ENCODE results near the gene AQP2. TPM values are rescaled to one million over a fixed set of nuclear protein-coding genes. Genes with fewer than 3 reads are reported as not detected.

The AQP2 gene
- total RNA-seq, 1 donor from 2014 or later, result not detected

DNA sequence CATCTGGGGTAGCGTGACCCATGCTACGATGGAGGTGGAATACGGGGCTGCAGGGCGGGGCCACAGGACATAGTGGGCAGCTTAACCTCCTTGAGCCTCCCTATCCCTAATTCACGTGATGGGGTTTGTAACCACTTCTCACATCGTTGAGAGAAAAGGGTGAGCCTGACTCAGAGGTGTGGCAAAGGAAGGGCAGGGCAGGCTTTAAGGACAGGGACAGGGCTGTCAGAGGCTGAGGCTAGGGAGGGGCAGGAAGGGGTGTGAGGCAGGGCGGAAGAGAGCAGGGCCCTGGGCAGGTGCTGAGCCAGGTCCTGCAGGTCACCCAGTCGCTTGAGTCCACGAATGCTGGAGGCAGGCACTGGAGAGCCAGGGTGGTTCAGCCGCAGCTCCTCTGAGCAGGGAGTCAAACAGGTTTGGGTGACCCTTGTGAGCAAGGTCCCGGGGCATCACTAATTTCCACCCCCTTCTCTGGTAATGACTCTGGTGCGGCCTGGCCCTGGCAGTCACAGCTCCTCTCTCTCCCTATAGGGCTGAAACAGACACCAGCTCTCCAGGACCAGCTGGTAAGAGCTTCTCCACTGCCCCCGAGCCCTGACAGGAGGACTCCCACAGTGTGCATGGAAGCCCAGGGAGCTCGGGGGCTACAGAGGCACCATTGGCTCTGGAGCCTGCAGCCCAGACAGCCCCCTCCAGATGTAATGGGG, 7.5 kb upstream of the AQP2 start:
- TF ChIP-seq CTCF (IDR thresholded peaks at IDR 0.05), result no peak
- ChIA-PET POLR2A (no interaction called here), CTCF (interaction anchor here (1.0 to 2.5 kb wide), 3 partner anchors 24 to 128 kb away, joined by 3 to 9 read pairs (median 4); no protein-coding TSS in a partner anchor)
- Mint-ChIP-seq H3K27me3 (peaks cover 4% of the 10 kb centered on the region), H3K9me3 (no peaks in the 10 kb centered on the region), H3K27ac (no peak overlapping the region), H3K4me3 (no peak overlapping the region), H3K36me3 (ENCODE audit: low read depth) (no peaks in the 10 kb centered on the region), H3K4me1 (peaks cover 14% of the 10 kb centered on the region)
- ATAC-seq (ENCODE audit: low read depth), result no peak
- no peak for DNase-seq
- intact Hi-C loops (cut with micrococcal nuclease), result no loop called here

- ChIA-PET POLR2A (no interaction called here), CTCF (interaction anchor here (1.0 to 2.5 kb wide), 3 partner anchors 24 to 127 kb away, joined by 3 to 9 read pairs (median 4); no protein-coding TSS in a partner anchor)
- peaks cover 4% of the 10 kb centered on the region for H3K27me3 Mint-ChIP-seq
- no peaks in the 10 kb centered on the region for H3K36me3 Mint-ChIP-seq (ENCODE audit: low read depth)
- intact Hi-C loops (cut with micrococcal nuclease), result no loop called here
- H3K9me3 Mint-ChIP-seq, result no peaks in the 10 kb centered on the region
- H3K4me3 Mint-ChIP-seq, result no peak overlapping the region
- ATAC-seq (ENCODE audit: low read depth) (no peak), DNase-seq (no peak)
- no peak for TF ChIP-seq CTCF (IDR thresholded peaks at IDR 0.05)
- peaks cover 14% of the 10 kb centered on the region for H3K4me1 Mint-ChIP-seq
- no peak overlapping the region for H3K27ac Mint-ChIP-seq
Measured at GRCh38 chr12:49943625-49943960, 6.9 kb upstream of the AQP2 start.

DNA sequence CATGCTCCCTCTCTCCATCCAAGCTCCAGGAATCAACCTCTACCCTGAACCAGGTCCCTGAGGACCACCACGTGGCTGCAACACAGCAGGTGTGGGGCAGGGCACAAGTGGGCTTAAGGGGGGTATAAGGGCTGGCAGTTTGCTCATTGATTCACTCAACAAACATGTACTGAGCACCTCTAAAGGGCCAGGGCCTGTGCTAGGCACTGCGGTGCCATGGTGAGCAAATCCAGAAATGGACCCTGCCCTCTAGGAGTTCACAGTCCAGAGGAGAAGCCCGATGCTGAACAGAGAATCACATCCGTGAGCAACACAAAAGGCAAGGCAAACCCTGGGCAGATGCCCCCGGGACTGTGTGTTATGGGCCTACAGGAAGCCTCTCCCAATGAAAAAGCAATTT, 6.5 kb upstream of the AQP2 start:
- ChIA-PET POLR2A (no interaction called here), CTCF (interaction anchor here (1.0 to 2.5 kb wide), 2 partner anchors 23 to 77 kb away, joined by 4 to 9 read pairs; no protein-coding TSS in a partner anchor)
- H3K4me1 Mint-ChIP-seq, result peaks cover 14% of the 10 kb centered on the region
- ATAC-seq (ENCODE audit: low read depth), result no peak
- intact Hi-C loops (cut with micrococcal nuclease), result no loop called here
- H3K9me3 Mint-ChIP-seq, result no peaks in the 10 kb centered on the region
- H3K27me3 Mint-ChIP-seq, result peaks cover 6% of the 10 kb centered on the region
- no peak overlapping the region for H3K4me3 Mint-ChIP-seq
- no peak overlapping the region for H3K27ac Mint-ChIP-seq
- no peak for TF ChIP-seq CTCF (IDR thresholded peaks at IDR 0.05)
- no peak for DNase-seq
- no peaks in the 10 kb centered on the region for H3K36me3 Mint-ChIP-seq (ENCODE audit: low read depth)

DNA sequence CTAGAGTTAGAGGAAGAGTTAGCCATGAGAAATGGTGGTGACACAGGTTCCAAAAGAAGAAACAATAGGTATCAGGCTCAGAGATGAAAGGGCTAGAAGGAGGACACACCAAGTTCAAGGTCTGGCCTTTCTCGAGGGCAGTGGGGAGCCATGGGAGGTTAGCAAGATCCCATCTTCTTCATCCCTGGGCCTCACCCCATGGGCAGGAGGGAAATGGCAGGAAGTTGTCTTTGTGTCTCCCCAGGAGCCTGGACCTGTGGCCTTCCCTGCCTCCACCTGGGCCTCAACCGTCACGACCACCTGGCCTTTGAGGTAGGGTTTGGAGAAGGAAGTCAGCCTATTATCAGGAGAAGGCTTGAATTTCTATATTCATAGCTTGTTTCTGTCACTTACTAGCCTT, 5.8 kb upstream of the AQP2 start:
- H3K4me3 Mint-ChIP-seq, result no peak overlapping the region
- intact Hi-C loops (cut with micrococcal nuclease), result no loop called here
- H3K27me3 Mint-ChIP-seq, result peaks cover 6% of the 10 kb centered on the region
- no peak for DNase-seq
- ChIA-PET POLR2A (no interaction called here), CTCF (interaction anchor here (1.2 to 1.9 kb wide), 6 partner anchors 7 to 94 kb away, joined by 3 to 15 read pairs (median 6); no protein-coding TSS in a partner anchor)
- ATAC-seq (ENCODE audit: low read depth), result no peak
- peaks cover 14% of the 10 kb centered on the region for H3K4me1 Mint-ChIP-seq
- no peaks in the 10 kb centered on the region for H3K9me3 Mint-ChIP-seq
- no peak overlapping the region for H3K27ac Mint-ChIP-seq
- no peak for TF ChIP-seq CTCF (IDR thresholded peaks at IDR 0.05)
- no peaks in the 10 kb centered on the region for H3K36me3 Mint-ChIP-seq (ENCODE audit: low read depth)

DNA sequence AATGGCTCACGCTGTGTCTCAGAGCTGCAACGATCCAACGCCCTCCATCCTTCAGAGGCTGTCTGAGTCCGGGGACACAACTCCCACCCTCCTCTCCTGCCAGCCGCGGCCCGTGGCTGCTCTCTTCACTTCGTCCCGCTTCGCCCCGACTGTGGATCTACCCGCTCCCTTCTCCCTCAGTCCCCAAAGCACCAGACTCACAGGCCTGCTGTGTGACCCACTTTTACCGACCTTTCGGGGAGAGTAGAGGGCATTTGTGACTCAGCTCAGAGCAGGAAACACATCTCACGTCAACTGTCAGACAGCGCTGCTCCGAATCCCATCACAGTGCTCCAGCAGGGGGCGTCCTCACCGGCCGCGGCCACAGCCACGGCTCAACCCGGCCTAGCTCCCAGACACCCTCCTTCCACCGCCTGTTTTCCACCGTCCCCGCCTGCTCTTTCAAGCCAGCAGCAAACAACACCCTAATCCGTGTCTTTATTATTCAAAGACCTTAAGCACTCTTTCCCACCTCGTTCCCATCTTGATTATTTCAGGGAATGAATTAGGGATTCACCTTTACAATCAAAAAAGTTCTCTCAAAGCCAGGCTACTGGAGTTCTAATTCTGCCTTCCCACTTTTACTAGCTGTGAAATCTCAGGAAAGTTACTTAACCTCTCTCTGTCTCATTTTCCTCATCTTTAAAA, 5.0 kb upstream of the AQP2 start:
- TF ChIP-seq CTCF (IDR thresholded peaks at IDR 0.05), result peak; percentile 65
- peaks cover 6% of the 10 kb centered on the region for H3K27me3 Mint-ChIP-seq
- no peak overlapping the region for H3K27ac Mint-ChIP-seq
- no peaks in the 10 kb centered on the region for H3K9me3 Mint-ChIP-seq
- ChIA-PET POLR2A (interaction anchor here (0.6 kb wide), 2 partner anchors 226 to 726 kb away, joined by 3 to 6 read pairs; no protein-coding TSS in a partner anchor), CTCF (interaction anchor here (0.6 to 2.3 kb wide), 17 partner anchors 8 to 453 kb away, joined by 3 to 15 read pairs (median 4); partner anchors contain the start of gene CERS5)
- H3K36me3 Mint-ChIP-seq (ENCODE audit: low read depth), result no peaks in the 10 kb centered on the region
- H3K4me3 Mint-ChIP-seq, result peak overlapping the region; percentile 77
- intact Hi-C loops (cut with micrococcal nuclease), result no loop called here
- peaks cover 14% of the 10 kb centered on the region for H3K4me1 Mint-ChIP-seq
- peak; percentile 67 for DNase-seq
- peak; percentile 99 for ATAC-seq (ENCODE audit: low read depth)

Measured in activated B cell treated with CpG ODN at 0.5 μM for 24 hours (primary cell).